HCT116 (cell line): ENCODE data around the gene KANSL1. TPM values are rescaled to one million over a fixed set of nuclear protein-coding genes. Genes with fewer than 3 reads are reported as not detected.

ENCODE experiments used
- ATAC-seq: fragments of 200-7000 bp; cut with Tn5 transposase; 2 replicates; pipeline ENCODE4 v1.9.1; 2020; ENCODE audit warnings: mild to moderate bottlenecking, moderate library complexity
- BruUV-seq: library from RNA; stranded (reverse); fragments of 400-500 nt; replicated peaks from 2 replicates; lab custom pipeline; 2021; lab: Mats Ljungman, UMichigan
- CTCF ChIA-PET: fragments of 300-600 bp; sonication (Branson Sonifier 250); formaldehyde crosslinking; loops from one replicate; lab custom pipeline; 2021; ENCODE audit warnings: antibody characterized with exemption; lab: Charles Lee
- POLR2A ChIA-PET: fragments of 300-600, 350-600 bp; sonication (Branson Sonifier 250); formaldehyde crosslinking; loops from one replicate; lab custom pipeline; 2021; ENCODE audit warnings: antibody characterized with exemption; lab: Charles Lee
- RAD21 ChIA-PET, 2 experiments: fragments of 300-600 bp; sonication (Branson Sonifier 250); formaldehyde crosslinking; loops; one replicate each; lab custom pipeline; 2023; ENCODE audit warnings: low total read pairs in 2 of 2; ENCODE audit not compliant: uncharacterized antibody in 2 of 2, unreplicated experiment in 2 of 2, low non-redundant PET in 1 of 2; lab: Charles Lee
- DNase-seq: peaks from one replicate; pipeline ENCODE4 v3.0.0-alpha.2; 2010; ENCODE audit warnings: low read depth, low spot score
- H2AFZ ChIP-seq: fragments of 200-600 bp; shearing (Covaris generic), sonication (generic); 2 replicates; pipeline ENCODE4 v1.6.1; 2017; ENCODE audit warnings: low read depth, mixed run types, mixed read lengths, antibody characterized with exemption, low read length; ENCODE audit not compliant: poor library complexity, severe bottlenecking
- H3K27ac ChIP-seq: 2 replicates; pipeline ENCODE4 v1.5.1; 2012; ENCODE audit warnings: low read depth, low read length
- H3K27me3 ChIP-seq: fragments of 200-600 bp; sonication (generic); 2 replicates; pipeline ENCODE4 v1.6.1; 2016; ENCODE audit warnings: mixed run types, low read length, mixed read lengths; ENCODE audit not compliant: insufficient read depth
- H3K36me3 ChIP-seq, 2 experiments: fragments of 200-500 bp in 1 of 2; fragments of 200-600 bp in 1 of 2; sonication (Bioruptor generic) in 1 of 2; sonication (generic) in 1 of 2; 2 replicates each; pipeline versions ENCODE4 v1.5.1 to v1.6.1; 2014 to 2016; ENCODE audit warnings: low read length in 2 of 2, inconsistent platforms in 1 of 2, mixed read lengths in 1 of 2, mixed run types in 1 of 2; ENCODE audit not compliant: insufficient read depth in 2 of 2, control insufficient read depth in 1 of 2
- H3K4me1 ChIP-seq, 2 experiments: fragments of 200-600 bp in 1 of 2; sonication (generic) in 1 of 2; 2 replicates each; pipeline versions ENCODE4 v1.5.1 to v1.6.1; 2012 to 2017; ENCODE audit warnings: low read length in 2 of 2, inconsistent platforms in 1 of 2, mild to moderate bottlenecking in 1 of 2, mixed read lengths in 1 of 2, mixed run types in 1 of 2, moderate library complexity in 1 of 2; ENCODE audit not compliant: insufficient read depth in 2 of 2, control insufficient read depth in 1 of 2
- H3K4me2 ChIP-seq: fragments of 200-600 bp; sonication (generic); 2 replicates; pipeline ENCODE4 v1.6.1; 2017; ENCODE audit warnings: mixed run types, low read length, mixed read lengths
- H3K4me3 ChIP-seq, 2 experiments: fragments of 200-600 bp in 1 of 2; sonication (generic) in 1 of 2; replicated peaks in 1 of 2; 2 replicates each; pipeline ENCODE4 v1.5.1; 2011 to 2016; ENCODE audit warnings: low read length in 2 of 2, control low read depth in 1 of 2, low read depth in 1 of 2, mild to moderate bottlenecking in 1 of 2, mixed read lengths in 1 of 2, mixed run types in 1 of 2
- H3K79me2 ChIP-seq: fragments of 200-600 bp; sonication (generic); 2 replicates; pipeline ENCODE4 v1.6.1; 2017; ENCODE audit warnings: mild to moderate bottlenecking, mixed run types, low read length, moderate library complexity, mixed read lengths; ENCODE audit not compliant: insufficient read depth
- H3K9ac ChIP-seq: fragments of 200-600 bp; sonication (generic); 2 replicates; pipeline ENCODE4 v1.6.1; 2016; ENCODE audit warnings: low read length, mixed read lengths
- H3K9me2 ChIP-seq: fragments of 200-600 bp; sonication (generic), shearing (Covaris generic); 2 replicates; pipeline ENCODE4 v1.6.1; 2017; ENCODE audit warnings: mixed run types, mild to moderate bottlenecking, moderate library complexity; ENCODE audit not compliant: insufficient read depth
- H3K9me3 ChIP-seq, 2 experiments: fragments of 200-500 bp in 1 of 2; fragments of 200-600 bp in 1 of 2; sonication (Bioruptor generic) in 1 of 2; sonication (generic) in 1 of 2; 2 replicates each; pipeline ENCODE4 v1.6.1; 2014 to 2017; ENCODE audit warnings: low read length in 2 of 2, mixed read lengths in 2 of 2, inconsistent platforms in 1 of 2, low read depth in 1 of 2, mild to moderate bottlenecking in 1 of 2, mixed run types in 1 of 2, moderate library complexity in 1 of 2; ENCODE audit not compliant: control insufficient read depth in 1 of 2, insufficient read depth in 1 of 2
- H4K20me1 ChIP-seq: fragments of 200-600 bp; sonication (generic), shearing (Covaris generic); 2 replicates; pipeline ENCODE4 v1.6.1; 2017; ENCODE audit warnings: mixed run types, mild to moderate bottlenecking, moderate library complexity; ENCODE audit not compliant: insufficient read depth
- ATF3 ChIP-seq: IDR thresholded peaks from 2 replicates; pipeline ENCODE4 v1.6.1; 2012
- CBX3 ChIP-seq: IDR thresholded peaks from 2 replicates; pipeline ENCODE4 v1.6.1; 2012; ENCODE audit warnings: low read depth
- CEBPB ChIP-seq: IDR thresholded peaks from 2 replicates; pipeline ENCODE4 v1.6.1; 2012; ENCODE audit warnings: low read depth
- CTCF ChIP-seq, 3 experiments: fragments of 200-600 bp in 1 of 3; sonication (generic) in 1 of 3; IDR thresholded peaks in 2 of 3; conservative IDR thresholded peaks in 1 of 3; 2 replicates each; pipeline ENCODE4 v1.5.1; 2012 to 2017; ENCODE audit warnings: low read depth in 2 of 3, low read length in 2 of 3, antibody characterized with exemption in 1 of 3, borderline replicate concordance in 1 of 3, control low read depth in 1 of 3, mild to moderate bottlenecking in 1 of 3, mixed read lengths in 1 of 3, mixed run types in 1 of 3, moderate library complexity in 1 of 3; ENCODE audit not compliant: insufficient read depth in 1 of 3
- ELF1 ChIP-seq: IDR thresholded peaks from 2 replicates; pipeline ENCODE4 v1.6.1; 2012; ENCODE audit warnings: low read depth, borderline replicate concordance
- EZH2 ChIP-seq: fragments of 200-600 bp; sonication (generic); IDR thresholded peaks from 2 replicates; pipeline ENCODE4 v1.6.1; 2017; ENCODE audit warnings: antibody characterized with exemption, mixed run types
- JUND ChIP-seq: IDR thresholded peaks from 2 replicates; pipeline ENCODE4 v1.6.1; 2012
- RAD21 ChIP-seq: IDR thresholded peaks from 2 replicates; pipeline ENCODE4 v1.6.1; 2012; ENCODE audit warnings: low read depth, mild to moderate bottlenecking
- REST ChIP-seq: IDR thresholded peaks from 2 replicates; pipeline ENCODE4 v1.6.1; 2012; ENCODE audit warnings: low read depth
- YY1 ChIP-seq: IDR thresholded peaks from 2 replicates; pipeline ENCODE4 v1.6.1; 2011; ENCODE audit warnings: low read length, low read depth, moderate library complexity, mild to moderate bottlenecking; ENCODE audit not compliant: insufficient replicate concordance; ENCODE audit errors: extremely low read depth
- ZFX ChIP-seq: fragments of 450-650 bp; IDR thresholded peaks from 2 replicates; pipeline ENCODE4 v1.6.1; 2017
- ZNF274 ChIP-seq: fragments of 200-500 bp; sonication (Bioruptor generic); IDR thresholded peaks from 2 replicates; pipeline ENCODE4 v1.6.1; 2014; ENCODE audit warnings: mild to moderate bottlenecking, low read depth, low read length, inconsistent platforms
- intact Hi-C: fragments of 100-400 bp; cut with micrococcal nuclease; formaldehyde crosslinking; loops from 2 replicates; pipeline ENCODE4 v1.10.0; 2022
- total RNA-seq: library from RNA; stranded (reverse); gene quantifications from one replicate; pipeline ENCODE4 v1.2.1, GENCODE V29; 2021; ENCODE audit not compliant: unreplicated experiment
- TF ChIP-seq, protein P1 (sequence below): IDR thresholded peaks from 2 replicates; pipeline ENCODE4 v1.6.1; 2011; ENCODE audit warnings: mild to moderate bottlenecking, low read length, moderate library complexity; ENCODE audit not compliant: insufficient replicate concordance; ENCODE audit errors: extremely low read depth

Gene KANSL1
- total RNA-seq, 1 experiment from 2014 or later = 77.5 TPM

DNA sequence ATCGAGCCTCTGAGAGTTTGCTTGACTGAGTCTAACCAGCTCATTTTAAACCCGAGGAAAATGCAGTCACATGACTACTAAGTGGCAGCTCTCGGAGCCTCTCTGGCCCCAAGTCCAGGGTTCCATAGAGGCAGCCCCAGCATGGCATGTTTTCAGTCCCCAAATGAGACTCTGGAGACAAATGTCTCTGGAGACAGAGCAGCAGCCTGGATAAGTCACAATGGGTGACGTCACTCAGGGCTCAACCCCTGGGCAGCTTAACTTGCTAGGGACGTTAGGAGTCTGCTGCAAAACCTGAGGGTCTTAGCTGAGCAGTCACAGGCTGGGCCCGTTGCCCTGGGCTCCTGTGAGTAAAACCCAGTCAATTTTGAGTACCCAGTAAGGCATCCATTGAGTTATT is 201.1 kb downstream of the KANSL1 start:
- Histone ChIP-seq H3K27ac (no peak overlapping the region), H3K9me2 (no peaks in the 10 kb centered on the region), H3K27me3 (no peaks in the 10 kb centered on the region), H3K36me3 (no peaks in the 10 kb centered on the region), H3K4me1 (no peaks in the 10 kb centered on the region), H2AFZ (no peak overlapping the region), H3K9ac (no peak overlapping the region), H3K79me2 (no peaks in the 10 kb centered on the region), H4K20me1 (no peaks in the 10 kb centered on the region), H3K4me2 (no peak overlapping the region), H3K9me3 (no peaks in the 10 kb centered on the region), H3K4me3 (no peak overlapping the region)
- CTCF ChIA-PET = no interaction called here
- POLR2A ChIA-PET = no interaction called here
- intact Hi-C loops = no loop called here
- no peak for TF ChIP-seq REST
- RAD21 ChIA-PET = no interaction called here
- ATAC-seq (no peak), DNase-seq (no peak)
- BruUV-seq = no TSS peak

DNA sequence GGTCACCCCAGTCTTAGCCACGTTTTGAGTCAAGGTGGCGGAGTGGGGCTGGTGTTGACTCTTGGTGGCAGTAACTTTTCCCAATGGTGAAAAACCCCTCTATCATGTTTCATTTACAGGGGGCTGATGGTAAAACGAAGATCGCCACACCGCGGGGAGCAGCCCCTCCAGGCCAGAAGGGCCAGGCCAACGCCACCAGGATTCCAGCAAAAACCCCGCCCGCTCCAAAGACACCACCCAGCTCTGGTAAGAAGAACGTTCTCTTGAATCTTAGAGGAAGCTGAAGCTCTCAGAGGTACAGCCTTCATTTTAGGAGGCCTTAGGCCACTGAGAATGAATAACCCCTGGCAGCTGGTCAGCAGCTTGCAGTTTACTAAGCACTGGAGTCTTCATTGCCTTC is 201.9 kb downstream of the KANSL1 start:
- H3K9me2 ChIP-seq = no peaks in the 10 kb centered on the region
- intact Hi-C loops = no loop called here
- no peaks in the 10 kb centered on the region for H3K79me2 ChIP-seq
- H3K9me3 ChIP-seq = no peaks in the 10 kb centered on the region
- H4K20me1 ChIP-seq = no peaks in the 10 kb centered on the region
- H3K27ac ChIP-seq = no peak overlapping the region
- H3K4me3 ChIP-seq = no peak overlapping the region
- no peak overlapping the region for H3K9ac ChIP-seq
- no peak for ATAC-seq
- H3K4me2 ChIP-seq = no peak overlapping the region
- no peaks in the 10 kb centered on the region for H3K36me3 ChIP-seq
- ChIA-PET RAD21 (no interaction called here), CTCF (interaction anchor here (1.0 kb wide), 1 partner anchor 10 kb away, joined by 5 read pairs; no protein-coding TSS in a partner anchor), POLR2A (no interaction called here)
- H2AFZ ChIP-seq = no peak overlapping the region
- DNase-seq = no peak
- no peaks in the 10 kb centered on the region for H3K4me1 ChIP-seq
- H3K27me3 ChIP-seq = no peaks in the 10 kb centered on the region
- BruUV-seq = no TSS peak
- TF ChIP-seq CEBPB (no peak), EZH2 (no peak), ZNF274 (no peak), CTCF (IDR thresholded peaks at IDR 0.05 in 2 of 3, conservative IDR thresholded peaks at IDR 0.05 in 1 of 3; ENCODE audit: borderline replicate concordance in 1 of 3, insufficient read depth in 1 of 3, low read depth in 2 of 3, low read length in 2 of 3) (no peak), ELF1 (no peak), CBX3 (no peak), ZFX (no peak), RAD21 (no peak), JUND (no peak), YY1 (no peak), ATF3 (no peak)
- TF ChIP-seq, protein P1, sequence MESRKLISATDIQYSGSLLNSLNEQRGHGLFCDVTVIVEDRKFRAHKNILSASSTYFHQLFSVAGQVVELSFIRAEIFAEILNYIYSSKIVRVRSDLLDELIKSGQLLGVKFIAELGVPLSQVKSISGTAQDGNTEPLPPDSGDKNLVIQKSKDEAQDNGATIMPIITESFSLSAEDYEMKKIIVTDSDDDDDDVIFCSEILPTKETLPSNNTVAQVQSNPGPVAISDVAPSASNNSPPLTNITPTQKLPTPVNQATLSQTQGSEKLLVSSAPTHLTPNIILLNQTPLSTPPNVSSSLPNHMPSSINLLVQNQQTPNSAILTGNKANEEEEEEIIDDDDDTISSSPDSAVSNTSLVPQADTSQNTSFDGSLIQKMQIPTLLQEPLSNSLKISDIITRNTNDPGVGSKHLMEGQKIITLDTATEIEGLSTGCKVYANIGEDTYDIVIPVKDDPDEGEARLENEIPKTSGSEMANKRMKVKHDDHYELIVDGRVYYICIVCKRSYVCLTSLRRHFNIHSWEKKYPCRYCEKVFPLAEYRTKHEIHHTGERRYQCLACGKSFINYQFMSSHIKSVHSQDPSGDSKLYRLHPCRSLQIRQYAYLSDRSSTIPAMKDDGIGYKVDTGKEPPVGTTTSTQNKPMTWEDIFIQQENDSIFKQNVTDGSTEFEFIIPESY = no peak
